ENCODE measurements around the gene CTNS. TPM values are rescaled to one million over a fixed set of nuclear protein-coding genes. Genes with fewer than 3 reads are reported as not detected.
A peak's percentile ranks its signal among the peaks of the same experiment; 100 is the strongest.

CTNS gene
- total RNA-seq, 1 experiment from 2014 or later, result 21.1 TPM

GRCh38 chr17:3669085-3669347, 32.5 kb downstream of the CTNS start:
- peaks cover 37% of the 10 kb centered on the region for H3K79me2 ChIP-seq (ENCODE audit: low read length)
- H3K9me3 ChIP-seq (ENCODE audit: low read length), result no peaks in the 10 kb centered on the region
- peak overlapping the region; percentile 97 for H3K4me2 ChIP-seq (ENCODE audit: low read depth, low read length, poor library complexity, severe bottlenecking)
- H3K4me1 ChIP-seq (ENCODE audit: low read length), result peaks cover 22% of the 10 kb centered on the region
- peaks cover 7% of the 10 kb centered on the region; the same call in 1 of the 2 replicates for H3K36me3 ChIP-seq (ENCODE audit: insufficient read depth, low read length)
- peak overlapping the region; percentile 60 for H3K27ac ChIP-seq (ENCODE audit: low read length)
- no peaks in the 10 kb centered on the region for H3K27me3 ChIP-seq (ENCODE audit: low read length)
- peak overlapping the region; percentile 96 for H3K9ac ChIP-seq (ENCODE audit: low read length)
- no peak for DNase-seq
- H3K4me3 ChIP-seq (ENCODE audit: low read length), result peak overlapping the region; percentile 97
- no peaks in the 10 kb centered on the region; the same call in 1 of the 2 replicates for H4K20me1 ChIP-seq (ENCODE audit: insufficient read depth, low read depth, low read length)
- no peaks in the 10 kb centered on the region for H3K9me2 ChIP-seq (replicated peaks; ENCODE audit: insufficient read depth, low read length)
- H2AFZ ChIP-seq (ENCODE audit: low read length), result peak overlapping the region; percentile 74; the same call in 1 of the 2 replicates

DNA sequence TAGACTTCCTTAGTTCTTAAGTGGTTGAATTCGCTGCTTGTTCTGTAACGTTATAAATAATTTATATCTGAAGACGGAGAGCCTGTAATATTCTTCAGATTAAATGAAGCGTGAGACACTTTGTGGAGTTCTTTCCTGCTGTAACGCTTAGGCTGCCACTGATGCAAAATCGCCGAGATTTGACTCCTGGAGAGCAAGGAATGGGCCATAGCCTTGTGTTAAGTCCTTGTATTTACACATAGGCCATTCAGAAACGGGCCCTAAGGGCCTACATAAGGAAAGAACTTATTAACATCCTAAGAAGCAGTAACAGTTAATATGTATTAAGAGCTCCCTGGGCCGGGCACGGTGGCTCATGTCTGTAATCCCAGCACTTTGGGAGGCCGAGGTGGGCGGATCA, 33.0 kb downstream of the CTNS start:
- Histone ChIP-seq H3K9me2 (replicated peaks; ENCODE audit: insufficient read depth, low read length) (no peaks in the 10 kb centered on the region), H3K4me1 (ENCODE audit: low read length) (peaks cover 22% of the 10 kb centered on the region), H3K9ac (ENCODE audit: low read length) (peak overlapping the region; percentile 96), H3K4me3 (ENCODE audit: low read length) (peak overlapping the region; percentile 97), H4K20me1 (ENCODE audit: insufficient read depth, low read depth, low read length) (no peaks in the 10 kb centered on the region; the same call in 1 of the 2 replicates), H2AFZ (ENCODE audit: low read length) (no peak overlapping the region), H3K27me3 (ENCODE audit: low read length) (no peaks in the 10 kb centered on the region), H3K79me2 (ENCODE audit: low read length) (peaks cover 37% of the 10 kb centered on the region), H3K27ac (ENCODE audit: low read length) (peak overlapping the region; percentile 60), H3K36me3 (ENCODE audit: insufficient read depth, low read length) (peaks cover 7% of the 10 kb centered on the region; the same call in 1 of the 2 replicates), H3K4me2 (ENCODE audit: low read depth, low read length, poor library complexity, severe bottlenecking) (peak overlapping the region; percentile 97), H3K9me3 (ENCODE audit: low read length) (no peaks in the 10 kb centered on the region)
- peak; percentile 57 for DNase-seq

DNA sequence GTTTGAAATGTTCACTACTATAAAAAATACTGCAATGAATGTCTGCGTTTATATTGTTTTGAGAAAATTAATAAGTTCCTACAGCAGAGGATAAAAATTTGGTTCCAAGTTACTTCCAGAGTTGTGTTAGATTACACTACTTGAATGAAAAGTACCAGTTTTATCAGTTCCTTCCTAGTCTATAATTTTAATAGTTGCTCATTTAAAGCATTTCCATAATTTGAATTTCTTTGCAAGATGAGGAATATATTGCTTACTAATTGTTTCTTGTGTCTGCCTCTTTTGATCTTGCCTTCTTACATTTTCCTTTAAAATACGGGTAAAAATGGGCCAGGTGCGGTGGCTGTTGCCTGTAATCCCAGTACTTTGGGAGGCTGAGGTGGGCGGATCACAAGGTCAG, 36.0 kb downstream of the CTNS start:
- H3K36me3 ChIP-seq (ENCODE audit: insufficient read depth, low read length), result peaks cover 7% of the 10 kb centered on the region; the same call in 1 of the 2 replicates

DNA sequence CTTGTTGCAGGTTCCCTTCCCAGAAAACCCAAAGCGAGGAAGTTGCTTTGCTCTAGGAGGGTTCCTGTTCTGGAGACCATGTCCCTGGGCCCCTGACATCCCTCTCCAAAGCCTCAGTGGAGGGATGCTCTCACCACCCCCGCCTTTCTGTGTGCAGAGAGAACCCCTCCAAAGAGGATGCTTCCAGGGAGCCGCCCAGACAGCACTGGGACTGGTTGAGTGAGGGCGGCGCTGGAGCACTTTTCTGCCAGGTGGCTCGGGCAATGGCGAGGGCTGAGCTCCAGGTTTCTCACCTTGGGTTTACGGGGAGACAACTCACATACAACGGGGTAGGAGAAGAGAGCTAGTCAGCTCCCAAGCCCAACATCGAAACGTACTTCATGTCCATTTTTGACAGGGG, 39.3 kb downstream of the CTNS start:
- Histone ChIP-seq H3K36me3 (ENCODE audit: insufficient read depth, low read length) (peaks cover 7% of the 10 kb centered on the region; the same call in 1 of the 2 replicates), H2AFZ (ENCODE audit: low read length) (no peak overlapping the region), H3K9ac (ENCODE audit: low read length) (no peak overlapping the region), H3K9me3 (ENCODE audit: low read length) (no peaks in the 10 kb centered on the region), H4K20me1 (ENCODE audit: insufficient read depth, low read depth, low read length) (no peaks in the 10 kb centered on the region), H3K4me2 (ENCODE audit: low read depth, low read length, poor library complexity, severe bottlenecking) (no peak overlapping the region), H3K4me3 (ENCODE audit: low read length) (no peak overlapping the region), H3K27ac (ENCODE audit: low read length) (no peak overlapping the region), H3K4me1 (ENCODE audit: low read length) (no peaks in the 10 kb centered on the region), H3K9me2 (replicated peaks; ENCODE audit: insufficient read depth, low read length) (no peaks in the 10 kb centered on the region), H3K27me3 (ENCODE audit: low read length) (no peaks in the 10 kb centered on the region), H3K79me2 (ENCODE audit: low read length) (peaks cover 6% of the 10 kb centered on the region; the same call in 1 of the 2 replicates)
- DNase-seq, result no peak

More for the DNA sequence above, 36.0 kb downstream of the CTNS start:
- DNase-seq, result no peak
- no peak overlapping the region for H2AFZ ChIP-seq (ENCODE audit: low read length)
- no peak overlapping the region for H3K4me2 ChIP-seq (ENCODE audit: low read depth, low read length, poor library complexity, severe bottlenecking)
- H3K4me1 ChIP-seq (ENCODE audit: low read length), result peaks cover 17% of the 10 kb centered on the region
- H3K9me2 ChIP-seq (replicated peaks; ENCODE audit: insufficient read depth, low read length), result no peaks in the 10 kb centered on the region
- no peaks in the 10 kb centered on the region for H3K27me3 ChIP-seq (ENCODE audit: low read length)
- H3K79me2 ChIP-seq (ENCODE audit: low read length), result peaks cover 34% of the 10 kb centered on the region
- H3K4me3 ChIP-seq (ENCODE audit: low read length), result no peak overlapping the region
- no peaks in the 10 kb centered on the region; the same call in 1 of the 2 replicates for H4K20me1 ChIP-seq (ENCODE audit: insufficient read depth, low read depth, low read length)
- no peak overlapping the region for H3K9ac ChIP-seq (ENCODE audit: low read length)
- no peak overlapping the region for H3K27ac ChIP-seq (ENCODE audit: low read length)
- H3K9me3 ChIP-seq (ENCODE audit: low read length), result no peaks in the 10 kb centered on the region

GRCh38 chr17:3678095-3678820, 41.7 kb downstream of the CTNS start:
- no peaks in the 10 kb centered on the region for H4K20me1 ChIP-seq (ENCODE audit: insufficient read depth, low read depth, low read length)
- peaks cover 3% of the 10 kb centered on the region for H3K4me1 ChIP-seq (ENCODE audit: low read length)
- no peaks in the 10 kb centered on the region for H3K79me2 ChIP-seq (ENCODE audit: low read length)
- 0 out of 2 replicates have a peak, but pooled peaks cover 4% of the 10 kb centered on the region for H3K36me3 ChIP-seq (ENCODE audit: insufficient read depth, low read length)
- no peak overlapping the region for H3K4me2 ChIP-seq (ENCODE audit: low read depth, low read length, poor library complexity, severe bottlenecking)
- H3K9me3 ChIP-seq (ENCODE audit: low read length), result no peaks in the 10 kb centered on the region
- no peak overlapping the region for H3K27ac ChIP-seq (ENCODE audit: low read length)
- no peaks in the 10 kb centered on the region for H3K27me3 ChIP-seq (ENCODE audit: low read length)
- no peak overlapping the region for H3K4me3 ChIP-seq (ENCODE audit: low read length)
- no peak overlapping the region for H2AFZ ChIP-seq (ENCODE audit: low read length)
- H3K9me2 ChIP-seq (replicated peaks; ENCODE audit: insufficient read depth, low read length), result no peaks in the 10 kb centered on the region
- no peak overlapping the region for H3K9ac ChIP-seq (ENCODE audit: low read length)
- no peak for DNase-seq

DNA sequence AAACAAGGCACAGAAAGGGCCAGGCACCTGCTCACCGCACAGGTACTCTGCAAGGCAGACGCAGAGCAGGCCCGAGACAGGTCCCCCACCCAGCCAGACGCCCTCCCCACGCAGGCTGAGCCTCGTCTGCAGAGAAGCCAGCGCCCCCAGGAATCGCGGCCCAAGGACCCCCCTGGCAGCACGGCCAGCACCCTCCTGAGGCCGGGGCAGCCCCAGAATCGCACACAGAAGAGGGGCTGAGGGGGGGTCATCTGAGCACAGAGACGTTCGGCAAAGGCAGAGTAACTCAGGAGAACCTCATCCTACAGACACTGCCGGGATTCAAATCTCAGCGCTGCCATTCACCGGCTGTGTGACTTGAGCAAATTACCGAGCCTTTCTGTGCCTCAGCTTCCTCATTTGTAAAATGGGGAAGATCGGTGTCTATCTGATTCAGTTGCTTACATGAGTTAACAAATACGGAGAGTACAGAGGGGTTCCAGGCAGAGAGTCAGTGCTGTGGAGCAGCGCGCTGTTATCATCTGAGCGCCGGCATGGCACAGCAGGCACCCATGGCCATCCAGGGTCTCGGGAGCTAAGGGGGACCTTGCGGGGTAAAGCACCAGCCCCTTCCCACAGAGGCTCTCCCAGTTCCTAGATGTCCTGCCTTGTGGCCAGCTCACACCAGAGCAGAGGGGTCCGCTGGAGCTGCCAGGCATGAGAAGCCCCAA, 42.4 kb downstream of the CTNS start:
- Histone ChIP-seq H3K9me2 (replicated peaks; ENCODE audit: insufficient read depth, low read length) (no peaks in the 10 kb centered on the region), H3K36me3 (ENCODE audit: insufficient read depth, low read length) (0 out of 2 replicates have a peak, but pooled peaks cover 4% of the 10 kb centered on the region), H3K9ac (ENCODE audit: low read length) (no peak overlapping the region), H3K4me2 (ENCODE audit: low read depth, low read length, poor library complexity, severe bottlenecking) (no peak overlapping the region), H2AFZ (ENCODE audit: low read length) (no peak overlapping the region), H3K27me3 (ENCODE audit: low read length) (no peaks in the 10 kb centered on the region), H3K4me1 (ENCODE audit: low read length) (peaks cover 8% of the 10 kb centered on the region), H3K79me2 (ENCODE audit: low read length) (no peaks in the 10 kb centered on the region), H3K4me3 (ENCODE audit: low read length) (no peak overlapping the region), H3K9me3 (ENCODE audit: low read length) (no peaks in the 10 kb centered on the region), H3K27ac (ENCODE audit: low read length) (no peak overlapping the region), H4K20me1 (ENCODE audit: insufficient read depth, low read depth, low read length) (no peaks in the 10 kb centered on the region)
- DNase-seq, result no peak

DNA sequence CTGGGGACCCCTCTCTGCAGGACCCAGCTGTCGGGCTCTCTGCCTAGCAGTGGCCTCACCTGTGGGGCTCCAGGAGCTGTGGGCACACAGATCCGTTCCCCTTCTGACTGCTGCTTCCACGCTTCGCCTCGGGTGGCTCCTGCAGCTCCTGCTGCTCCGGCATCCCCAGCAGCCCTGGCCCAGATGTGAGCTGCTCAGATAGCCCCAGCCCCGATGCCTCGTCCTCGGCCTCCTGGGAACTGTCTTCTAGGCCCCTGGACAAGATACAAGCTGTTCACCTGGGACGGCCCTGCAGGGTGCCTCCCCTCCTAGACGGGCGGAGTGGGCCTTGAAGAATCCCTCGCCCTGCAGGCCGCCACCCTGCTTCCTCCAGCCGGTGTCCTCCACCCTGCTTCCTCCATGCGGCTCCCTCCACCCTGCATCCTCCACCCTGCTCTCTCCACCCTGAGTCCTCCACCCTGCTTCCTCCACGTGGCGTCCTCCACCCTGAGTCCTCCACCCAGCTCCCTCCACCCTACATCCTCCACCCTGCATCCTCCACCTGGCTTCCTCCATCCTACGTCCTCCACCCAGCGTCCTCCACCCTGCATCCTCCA, 43.1 kb downstream of the CTNS start:
- H3K4me2 ChIP-seq (ENCODE audit: low read depth, low read length, poor library complexity, severe bottlenecking), result no peak overlapping the region
- no peaks in the 10 kb centered on the region for H3K79me2 ChIP-seq (ENCODE audit: low read length)
- H3K9me3 ChIP-seq (ENCODE audit: low read length), result no peaks in the 10 kb centered on the region
- H3K4me1 ChIP-seq (ENCODE audit: low read length), result peaks cover 8% of the 10 kb centered on the region
- 0 out of 2 replicates have a peak, but pooled peaks cover 4% of the 10 kb centered on the region for H3K36me3 ChIP-seq (ENCODE audit: insufficient read depth, low read length)
- no peaks in the 10 kb centered on the region for H3K9me2 ChIP-seq (replicated peaks; ENCODE audit: insufficient read depth, low read length)
- H3K4me3 ChIP-seq (ENCODE audit: low read length), result no peak overlapping the region
- H4K20me1 ChIP-seq (ENCODE audit: insufficient read depth, low read depth, low read length), result no peaks in the 10 kb centered on the region
- H2AFZ ChIP-seq (ENCODE audit: low read length), result no peak overlapping the region
- no peak for DNase-seq
- H3K9ac ChIP-seq (ENCODE audit: low read length), result no peak overlapping the region
- no peak overlapping the region for H3K27ac ChIP-seq (ENCODE audit: low read length)
- H3K27me3 ChIP-seq (ENCODE audit: low read length), result no peaks in the 10 kb centered on the region

DNA sequence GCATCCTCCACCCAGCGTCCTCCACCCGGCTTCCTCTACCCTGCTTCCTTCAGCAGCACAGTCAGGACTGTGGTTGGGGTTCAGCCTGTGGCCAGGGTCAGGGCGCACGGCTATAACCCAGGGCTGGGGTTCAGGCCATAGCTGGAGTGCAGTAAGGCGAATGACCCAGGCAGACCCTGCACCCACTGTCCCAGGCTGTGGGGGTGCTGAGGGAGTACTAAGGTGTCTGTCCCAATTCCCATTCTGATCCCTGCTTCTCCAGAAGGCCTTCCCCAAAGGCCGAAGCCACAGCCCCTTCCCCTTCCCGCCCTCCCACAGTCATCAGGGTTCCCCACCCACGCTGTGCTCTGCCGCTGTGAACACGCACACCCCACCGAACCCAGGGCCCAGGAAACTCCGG, 44.5 kb downstream of the CTNS start:
- no peak overlapping the region for H3K4me3 ChIP-seq (ENCODE audit: low read length)
- H3K36me3 ChIP-seq (ENCODE audit: insufficient read depth, low read length), result 0 out of 2 replicates have a peak, but pooled peaks cover 4% of the 10 kb centered on the region
- no peaks in the 10 kb centered on the region for H4K20me1 ChIP-seq (ENCODE audit: insufficient read depth, low read depth, low read length)
- H3K4me2 ChIP-seq (ENCODE audit: low read depth, low read length, poor library complexity, severe bottlenecking), result no peak overlapping the region
- no peak overlapping the region for H2AFZ ChIP-seq (ENCODE audit: low read length)
- no peak overlapping the region for H3K9ac ChIP-seq (ENCODE audit: low read length)
- H3K27ac ChIP-seq (ENCODE audit: low read length), result no peak overlapping the region
- no peak for DNase-seq
- peaks cover 13% of the 10 kb centered on the region for H3K4me1 ChIP-seq (ENCODE audit: low read length)
- H3K27me3 ChIP-seq (ENCODE audit: low read length), result no peaks in the 10 kb centered on the region
- no peaks in the 10 kb centered on the region for H3K9me2 ChIP-seq (replicated peaks; ENCODE audit: insufficient read depth, low read length)
- H3K79me2 ChIP-seq (ENCODE audit: low read length), result no peaks in the 10 kb centered on the region
- H3K9me3 ChIP-seq (ENCODE audit: low read length), result no peaks in the 10 kb centered on the region

Data from Karpas-422 (cell line).